Tibial nerve (tissue), 4 donors: ENCODE measurements around the gene SMARCD3. TPM values are rescaled to one million over a fixed set of nuclear protein-coding genes. Genes with fewer than 3 reads are reported as not detected.

Experiments used
- DNase-seq, 2 donors: peaks; one replicate each; pipeline ENCODE4 v3.0.0-alpha.2; 2019; ENCODE audit warnings: low spot score in 2 of 2
- H3K27ac ChIP-seq, 4 donors: fragments of 200-600 bp; sonication (generic) in 3 of 4; one replicate each; pipeline ENCODE4 v1.5.1; 2017 to 2019; ENCODE audit warnings: mild to moderate bottlenecking in 1 of 4
- H3K27me3 ChIP-seq, 2 donors: fragments of 200-600 bp; sonication (generic) in 1 of 2; one replicate each; pipeline versions ENCODE4 v1.5.1 to v1.6.0; 2017 to 2019
- H3K36me3 ChIP-seq, 3 donors: fragments of 200-600 bp; sonication (generic); one replicate each; pipeline ENCODE4 v1.5.1; 2018 to 2019
- H3K4me1 ChIP-seq, 4 donors: fragments of 200-600 bp; sonication (generic) in 3 of 4; one replicate each; pipeline ENCODE4 v1.5.1; 2017 to 2019
- H3K4me3 ChIP-seq, 4 donors: fragments of 200-600 bp; sonication (generic) in 3 of 4; one replicate each; pipeline ENCODE4 v1.5.1; 2017 to 2019; ENCODE audit warnings: mild to moderate bottlenecking in 1 of 4, moderate library complexity in 1 of 4
- H3K9me3 ChIP-seq, 4 donors: fragments of 200-600 bp; sonication (generic) in 3 of 4; one replicate each; pipeline ENCODE4 v1.5.1; 2017 to 2019
- EP300 ChIP-seq, 2 donors: sonication (generic); formaldehyde crosslinking; IDR thresholded peaks; one replicate each; pipeline ENCODE4 v1.6.1; 2017; ENCODE audit warnings: antibody characterized with exemption in 2 of 2, mild to moderate bottlenecking in 1 of 2
- POLR2A ChIP-seq, 2 donors: fragments of 450-650 bp; IDR thresholded peaks; one replicate each; pipeline ENCODE4 v1.6.1; 2017; ENCODE audit warnings: antibody characterized with exemption in 2 of 2, mild to moderate bottlenecking in 2 of 2, moderate library complexity in 2 of 2
- WGBS, 2 donors: methylation state at CpG; one replicate each; pipeline ENCODE4 v1.1.5; 2018; 5-methylcytosine and 5-hydroxymethylcytosine counted together
- total RNA-seq, 4 donors: library from RNA; depleted of rRNA; stranded (reverse); fragments of >200 nt; gene quantifications; one replicate each; pipeline ENCODE4 v1.1.0, GENCODE V29; 2016
- TF ChIP-seq, protein P1 (sequence below), 5 experiments: fragments of 200-600 bp in 3 of 5; fragments of 450-650 bp in 2 of 5; sonication (generic) in 3 of 5; IDR thresholded peaks; one replicate each; pipeline ENCODE4 v1.5.1; 2016 to 2019; ENCODE audit warnings: antibody characterized with exemption in 5 of 5, mild to moderate bottlenecking in 3 of 5, moderate library complexity in 2 of 5

SMARCD3 gene
- total RNA-seq, 4 donors from 2014 or later, result 55.5 to 97.2 (median 77.3) TPM

DNA sequence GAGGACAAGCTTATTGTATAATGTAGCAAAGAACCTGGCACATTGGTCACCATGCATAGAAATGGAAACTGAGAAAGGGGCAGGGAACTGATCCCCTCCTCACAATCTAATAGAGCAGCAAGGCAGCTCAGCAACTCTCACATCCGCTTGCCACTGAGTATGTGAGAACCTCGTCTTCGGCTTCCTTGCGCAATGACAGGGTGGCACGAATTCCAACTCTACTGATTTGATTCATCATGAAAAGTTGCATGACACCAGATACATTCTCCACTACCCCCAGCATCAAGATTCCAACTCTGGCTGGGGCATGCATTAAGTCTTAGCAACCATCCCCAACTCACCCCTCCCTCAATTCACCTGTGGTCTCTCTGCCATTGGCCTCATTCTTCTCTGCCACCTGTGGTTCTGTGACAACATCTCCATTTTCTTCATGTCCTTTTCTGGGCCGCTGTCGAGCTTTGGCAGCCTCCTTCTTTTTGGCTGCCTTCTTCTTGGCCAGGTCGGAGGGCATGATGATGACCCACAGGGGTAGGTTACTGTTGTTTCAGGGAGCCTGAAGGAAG is 22.5 kb downstream of the SMARCD3 start:
- H3K27me3 ChIP-seq, result no peaks in the 10 kb centered on the region
- H3K9me3 ChIP-seq, result no peaks in the 10 kb centered on the region
- peak overlapping the region; percentile 43 to 95 (median 84) for H3K4me3 ChIP-seq
- TF ChIP-seq EP300 (IDR thresholded peaks at IDR 0.05), result no peak
- TF ChIP-seq, protein P1, sequence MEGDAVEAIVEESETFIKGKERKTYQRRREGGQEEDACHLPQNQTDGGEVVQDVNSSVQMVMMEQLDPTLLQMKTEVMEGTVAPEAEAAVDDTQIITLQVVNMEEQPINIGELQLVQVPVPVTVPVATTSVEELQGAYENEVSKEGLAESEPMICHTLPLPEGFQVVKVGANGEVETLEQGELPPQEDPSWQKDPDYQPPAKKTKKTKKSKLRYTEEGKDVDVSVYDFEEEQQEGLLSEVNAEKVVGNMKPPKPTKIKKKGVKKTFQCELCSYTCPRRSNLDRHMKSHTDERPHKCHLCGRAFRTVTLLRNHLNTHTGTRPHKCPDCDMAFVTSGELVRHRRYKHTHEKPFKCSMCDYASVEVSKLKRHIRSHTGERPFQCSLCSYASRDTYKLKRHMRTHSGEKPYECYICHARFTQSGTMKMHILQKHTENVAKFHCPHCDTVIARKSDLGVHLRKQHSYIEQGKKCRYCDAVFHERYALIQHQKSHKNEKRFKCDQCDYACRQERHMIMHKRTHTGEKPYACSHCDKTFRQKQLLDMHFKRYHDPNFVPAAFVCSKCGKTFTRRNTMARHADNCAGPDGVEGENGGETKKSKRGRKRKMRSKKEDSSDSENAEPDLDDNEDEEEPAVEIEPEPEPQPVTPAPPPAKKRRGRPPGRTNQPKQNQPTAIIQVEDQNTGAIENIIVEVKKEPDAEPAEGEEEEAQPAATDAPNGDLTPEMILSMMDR (IDR thresholded peaks at IDR 0.05), result no peak
- TF ChIP-seq POLR2A (IDR thresholded peaks at IDR 0.05), result no peak
- H3K36me3 ChIP-seq, result peaks cover 2 to 40% (median 4%) of the 10 kb centered on the region in 3 donors
- H3K4me1 ChIP-seq, result peaks cover 0 to 26% (median 13%) of the 10 kb centered on the region in 4 donors
- no peak overlapping the region for H3K27ac ChIP-seq
- WGBS, 2 donors, result 48 to 63% methylated on average over 8 of the region's 8 CpGs
- no peak for DNase-seq

DNA sequence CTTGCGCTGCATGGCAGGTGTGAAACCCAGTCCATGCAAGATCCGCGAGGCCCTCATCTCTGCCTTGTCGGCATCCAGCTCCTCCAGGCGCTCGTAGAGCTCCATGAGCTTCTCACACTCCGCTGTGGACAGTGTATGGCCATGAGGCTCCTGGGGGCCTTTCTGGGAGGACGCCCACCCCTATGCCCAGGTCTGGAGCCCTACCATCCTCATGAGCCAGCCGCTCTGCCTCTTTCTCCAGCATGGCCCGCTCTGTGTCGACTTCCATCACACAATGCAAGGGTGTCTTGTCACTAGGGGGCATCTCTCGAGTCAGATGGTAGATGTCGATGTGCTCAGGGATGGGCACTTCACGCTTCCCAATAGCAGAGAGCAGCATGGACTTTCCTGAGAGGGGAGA is 24.8 kb downstream of the SMARCD3 start:
- H3K36me3 ChIP-seq, result peaks cover 2 to 63% (median 16%) of the 10 kb centered on the region in 3 donors

DNA sequence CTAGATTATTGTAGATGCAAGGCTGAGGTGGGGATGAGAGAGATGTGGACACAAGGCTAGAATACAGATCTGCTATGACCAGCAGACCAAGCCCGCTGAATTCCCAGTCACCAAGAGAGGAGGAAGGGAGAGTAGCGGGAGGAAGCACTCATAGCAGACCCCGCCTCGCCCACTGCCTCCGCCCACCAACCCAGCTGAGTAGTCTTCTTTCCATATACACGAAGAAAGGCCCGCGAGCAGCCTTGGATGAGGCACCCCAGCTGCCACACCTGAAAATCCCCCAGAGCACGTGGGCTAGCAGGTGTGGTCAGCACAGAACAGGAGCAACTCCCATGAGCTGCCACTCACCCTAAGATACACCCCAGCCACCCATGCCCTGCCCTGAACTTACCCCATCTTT is 30.3 kb downstream of the SMARCD3 start:
- Histone ChIP-seq H3K27ac (no peak overlapping the region), H3K9me3 (no peaks in the 10 kb centered on the region), H3K36me3 (peaks cover 0 to 100% (median 35%) of the 10 kb centered on the region in 3 donors), H3K27me3 (no peaks in the 10 kb centered on the region), H3K4me1 (no peaks in the 10 kb centered on the region), H3K4me3 (no peak overlapping the region)
- TF ChIP-seq EP300 (IDR thresholded peaks at IDR 0.05) (no peak), POLR2A (IDR thresholded peaks at IDR 0.05) (no peak)
- TF ChIP-seq, protein P1 (IDR thresholded peaks at IDR 0.05), result no peak
- DNase-seq, result no peak
- 86 to 88% methylated on average over 9 of the region's 9 CpGs for WGBS, 2 donors

More for the DNA sequence above, 24.8 kb downstream of the SMARCD3 start:
- peaks cover 0 to 26% (median 13%) of the 10 kb centered on the region in 4 donors for H3K4me1 ChIP-seq
- DNase-seq, result no peak
- WGBS, 2 donors, result 88 to 94% methylated on average over 14 of the region's 14 CpGs
- no peak overlapping the region for H3K4me3 ChIP-seq
- TF ChIP-seq POLR2A (IDR thresholded peaks at IDR 0.05), result no peak
- TF ChIP-seq, protein P1 (IDR thresholded peaks at IDR 0.05), result no peak
- no peak for TF ChIP-seq EP300 (IDR thresholded peaks at IDR 0.05)
- H3K9me3 ChIP-seq, result no peaks in the 10 kb centered on the region
- H3K27me3 ChIP-seq, result no peaks in the 10 kb centered on the region
- no peak overlapping the region for H3K27ac ChIP-seq

DNA sequence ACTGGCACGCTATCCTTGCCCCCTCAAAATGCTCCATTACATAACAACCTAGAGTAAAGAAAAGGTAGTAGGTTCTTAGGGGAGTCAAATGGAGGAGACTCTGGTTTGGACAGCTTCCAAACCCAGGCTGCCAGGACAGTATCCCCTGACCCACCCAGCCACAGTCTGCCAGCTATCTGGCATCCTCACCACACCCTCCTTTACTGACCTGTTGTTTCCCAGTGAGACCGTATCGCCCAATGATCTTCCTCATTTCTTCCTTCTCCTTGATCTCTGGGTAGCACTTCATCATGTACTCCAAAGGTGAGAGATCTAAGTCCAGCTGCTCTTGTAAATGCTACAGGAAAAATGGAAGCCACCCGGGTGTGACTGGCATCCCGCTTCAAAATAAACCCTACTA is 33.1 kb downstream of the SMARCD3 start:
- TF ChIP-seq, protein P1 (IDR thresholded peaks at IDR 0.05), result no peak
- TF ChIP-seq POLR2A (IDR thresholded peaks at IDR 0.05), result no peak
- 93 to 96% methylated on average over 5 of the region's 5 CpGs for WGBS, 2 donors
- Histone ChIP-seq H3K27ac (no peak overlapping the region), H3K27me3 (no peaks in the 10 kb centered on the region), H3K4me3 (no peak overlapping the region), H3K36me3 (peaks cover 0 to 100% (median 25%) of the 10 kb centered on the region in 3 donors), H3K4me1 (no peaks in the 10 kb centered on the region), H3K9me3 (no peaks in the 10 kb centered on the region)
- no peak for DNase-seq

DNA sequence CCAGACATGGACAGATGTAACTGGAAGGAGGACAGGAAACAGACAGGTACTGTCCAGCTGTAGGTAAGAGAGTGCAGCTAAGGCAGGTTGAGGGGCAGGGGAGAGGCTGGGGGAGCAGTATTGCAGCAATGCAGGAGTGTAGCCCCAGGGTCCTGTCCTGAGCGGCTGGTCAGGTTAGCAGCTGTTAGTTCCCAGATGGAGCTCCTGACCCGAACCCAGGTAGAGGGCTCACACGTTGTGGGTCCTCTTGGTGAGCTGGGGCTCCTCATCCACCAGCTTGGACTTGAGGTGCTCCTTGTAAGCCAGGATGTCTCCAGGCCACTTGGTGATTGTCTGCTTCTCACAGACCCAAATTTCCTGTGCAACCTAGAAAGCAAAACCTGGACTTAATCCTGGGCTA is 34.7 kb downstream of the SMARCD3 start:
- no peaks in the 10 kb centered on the region for H3K9me3 ChIP-seq
- peaks cover 0 to 96% (median 20%) of the 10 kb centered on the region in 3 donors for H3K36me3 ChIP-seq
- no peak overlapping the region for H3K27ac ChIP-seq
- H3K4me1 ChIP-seq, result no peaks in the 10 kb centered on the region
- WGBS, 2 donors, result 73 to 84% methylated on average over 3 of the region's 3 CpGs
- DNase-seq, result no peak
- no peak overlapping the region for H3K4me3 ChIP-seq
- TF ChIP-seq, protein P1 (IDR thresholded peaks at IDR 0.05), result no peak
- TF ChIP-seq EP300 (IDR thresholded peaks at IDR 0.05) (no peak), POLR2A (IDR thresholded peaks at IDR 0.05) (no peak)
- H3K27me3 ChIP-seq, result no peaks in the 10 kb centered on the region
